GM12875 (cell line): ENCODE measurements around the gene CCDC30.

ENCODE experiments used
- H3K4me3 ChIP-seq: one replicate; pipeline ENCODE4 v1.5.1; 2011; ENCODE audit warnings: low read depth, low read length, control low read depth
- CTCF ChIP-seq: IDR thresholded peaks from 2 replicates; pipeline ENCODE4 v1.5.1; 2011; ENCODE audit warnings: low read depth, mild to moderate bottlenecking, control low read depth, inconsistent platforms, low read length, moderate library complexity, borderline replicate concordance; ENCODE audit not compliant: insufficient read depth

The CCDC30 gene

GRCh38 chr1:42670425-42670824 lies 207.3 kb downstream of the CCDC30 start:
- no peak for TF ChIP-seq CTCF
- no peak overlapping the region for H3K4me3 ChIP-seq

GRCh38 chr1:42674214-42674613 lies 211.1 kb downstream of the CCDC30 start:
- no peak overlapping the region for H3K4me3 ChIP-seq
- TF ChIP-seq CTCF: no peak

- TF ChIP-seq CTCF: no peak
Measured at GRCh38 chr1:42674682-42675081, 211.6 kb downstream of the CCDC30 start.

GRCh38 chr1:42675467-42675866 lies 212.4 kb downstream of the CCDC30 start:
- TF ChIP-seq CTCF: no peak
- no peak overlapping the region for H3K4me3 ChIP-seq

More at GRCh38 chr1:42674682-42675081, 211.6 kb downstream of the CCDC30 start:
- H3K4me3 ChIP-seq: no peak overlapping the region

GRCh38 chr1:42676534-42677087 lies 213.5 kb downstream of the CCDC30 start:
- no peak for TF ChIP-seq CTCF
- H3K4me3 ChIP-seq: no peak overlapping the region

- no peak for TF ChIP-seq CTCF
- H3K4me3 ChIP-seq: no peak overlapping the region
Measured at GRCh38 chr1:42679364-42679983, 216.4 kb downstream of the CCDC30 start.

- no peak for TF ChIP-seq CTCF
- H3K4me3 ChIP-seq: no peak overlapping the region
Measured at GRCh38 chr1:42680055-42680454, 217.0 kb downstream of the CCDC30 start.
